Activated naive CD8-positive, alpha-beta T cell treated with anti-CD3 and anti-CD28 coated beads for 36 hours (primary cell): ENCODE results near the gene KIAA1217. TPM values are rescaled to one million over a fixed set of nuclear protein-coding genes. Genes with fewer than 3 reads are reported as not detected.
"Not testable (repeated sequence)": the region's sequence is repeated elsewhere in the genome, so short reads cannot be mapped to it uniquely, and the experiment has no call there.

Experiments
- DNase-seq: peaks from one replicate; pipeline ENCODE4 v3.0.0; 2021
- H3K27ac Mint-ChIP-seq: one replicate; pipeline ENCODE4 v1.8.0; 2022; ENCODE audit warnings: mild to moderate bottlenecking, moderate library complexity, mixed read lengths
- H3K27me3 Mint-ChIP-seq: one replicate; pipeline ENCODE4 v1.8.0; 2022; ENCODE audit warnings: mild to moderate bottlenecking, mixed read lengths
- H3K36me3 Mint-ChIP-seq: one replicate; pipeline ENCODE4 v1.8.0; 2021; ENCODE audit warnings: mild to moderate bottlenecking, mixed read lengths
- H3K4me1 Mint-ChIP-seq: one replicate; pipeline ENCODE4 v1.8.0; 2021; ENCODE audit warnings: mixed read lengths
- H3K4me3 Mint-ChIP-seq: one replicate; pipeline ENCODE4 v1.8.0; 2022; ENCODE audit warnings: mild to moderate bottlenecking, moderate library complexity, mixed read lengths
- H3K9me3 Mint-ChIP-seq: one replicate; pipeline ENCODE4 v1.8.0; 2022; ENCODE audit warnings: mixed read lengths
- total RNA-seq, 2 experiments: library from RNA; stranded (reverse); gene quantifications; one replicate each; pipeline ENCODE4 v1.2.3, GENCODE V29; 2021

KIAA1217 gene
- total RNA-seq, 2 experiments from 2014 or later, result 1.5 to 1.6 TPM

- Mint-ChIP-seq H3K4me3 (no peak overlapping the region), H3K27ac (no peak overlapping the region), H3K27me3 (peaks cover 14% of the 10 kb centered on the region), H3K36me3 (no peaks in the 10 kb centered on the region), H3K9me3 (no peaks in the 10 kb centered on the region), H3K4me1 (no peaks in the 10 kb centered on the region)
- DNase-seq, result no peak
These were observed 270.9 kb downstream of the KIAA1217 start for GRCh38 chr10:24479806-24480205.

- Mint-ChIP-seq H3K9me3 (no peaks in the 10 kb centered on the region), H3K27ac (no peak overlapping the region), H3K4me1 (no peaks in the 10 kb centered on the region), H3K36me3 (no peaks in the 10 kb centered on the region), H3K27me3 (peaks cover 8% of the 10 kb centered on the region), H3K4me3 (no peak overlapping the region)
- no peak for DNase-seq
These were observed 271.5 kb downstream of the KIAA1217 start for GRCh38 chr10:24480447-24480846.

- H3K4me3 Mint-ChIP-seq, result no peak overlapping the region
- no peaks in the 10 kb centered on the region for H3K4me1 Mint-ChIP-seq
- H3K27me3 Mint-ChIP-seq, result peaks cover 12% of the 10 kb centered on the region
- no peak overlapping the region for H3K27ac Mint-ChIP-seq
- DNase-seq, result no peak
- no peaks in the 10 kb centered on the region for H3K9me3 Mint-ChIP-seq
- H3K36me3 Mint-ChIP-seq, result no peaks in the 10 kb centered on the region
These were observed 272.3 kb downstream of the KIAA1217 start for GRCh38 chr10:24481241-24481640.

- H3K9me3 Mint-ChIP-seq, DNase-seq, H3K4me3 Mint-ChIP-seq, H3K27me3 Mint-ChIP-seq, H3K4me1 Mint-ChIP-seq, H3K27ac Mint-ChIP-seq, H3K36me3 Mint-ChIP-seq: not testable (repeated sequence)
These were observed 273.8 kb downstream of the KIAA1217 start for GRCh38 chr10:24482713-24483112.

GRCh38 chr10:24483701-24484100 lies 274.8 kb downstream of the KIAA1217 start:
- no peak overlapping the region for H3K4me3 Mint-ChIP-seq
- peaks cover 10% of the 10 kb centered on the region for H3K27me3 Mint-ChIP-seq
- H3K27ac Mint-ChIP-seq, result no peak overlapping the region
- no peaks in the 10 kb centered on the region for H3K36me3 Mint-ChIP-seq
- no peaks in the 10 kb centered on the region for H3K9me3 Mint-ChIP-seq
- no peak for DNase-seq
- no peaks in the 10 kb centered on the region for H3K4me1 Mint-ChIP-seq

- Mint-ChIP-seq H3K27ac (no peak overlapping the region), H3K36me3 (no peaks in the 10 kb centered on the region), H3K27me3 (peaks cover 13% of the 10 kb centered on the region), H3K4me3 (no peak overlapping the region), H3K9me3 (no peaks in the 10 kb centered on the region), H3K4me1 (no peaks in the 10 kb centered on the region)
- DNase-seq, result no peak
These were observed 275.8 kb downstream of the KIAA1217 start for GRCh38 chr10:24484771-24485170.

GRCh38 chr10:24485304-24485703 lies 276.4 kb downstream of the KIAA1217 start:
- no peak overlapping the region for H3K27ac Mint-ChIP-seq
- peaks cover 13% of the 10 kb centered on the region for H3K27me3 Mint-ChIP-seq
- no peaks in the 10 kb centered on the region for H3K4me1 Mint-ChIP-seq
- H3K36me3 Mint-ChIP-seq, result no peaks in the 10 kb centered on the region
- DNase-seq, result no peak
- H3K4me3 Mint-ChIP-seq, result no peak overlapping the region
- no peaks in the 10 kb centered on the region for H3K9me3 Mint-ChIP-seq

GRCh38 chr10:24488631-24489030 lies 279.7 kb downstream of the KIAA1217 start:
- no peak overlapping the region for H3K27ac Mint-ChIP-seq
- H3K4me1 Mint-ChIP-seq, result no peaks in the 10 kb centered on the region
- peaks cover 11% of the 10 kb centered on the region for H3K27me3 Mint-ChIP-seq
- no peak for DNase-seq
- H3K9me3 Mint-ChIP-seq, result no peaks in the 10 kb centered on the region
- no peak overlapping the region for H3K4me3 Mint-ChIP-seq
- H3K36me3 Mint-ChIP-seq, result no peaks in the 10 kb centered on the region

- Mint-ChIP-seq H3K36me3 (no peaks in the 10 kb centered on the region), H3K27ac (no peak overlapping the region), H3K27me3 (peaks cover 7% of the 10 kb centered on the region), H3K9me3 (no peaks in the 10 kb centered on the region), H3K4me1 (no peaks in the 10 kb centered on the region), H3K4me3 (no peak overlapping the region)
- DNase-seq, result no peak
These were observed 284.2 kb downstream of the KIAA1217 start for GRCh38 chr10:24493165-24493564.

GRCh38 chr10:24494236-24494635 lies 285.3 kb downstream of the KIAA1217 start:
- Mint-ChIP-seq H3K27ac (no peak overlapping the region), H3K36me3 (no peaks in the 10 kb centered on the region), H3K9me3 (no peaks in the 10 kb centered on the region), H3K27me3 (peaks cover 3% of the 10 kb centered on the region), H3K4me1 (no peaks in the 10 kb centered on the region), H3K4me3 (no peak overlapping the region)
- no peak for DNase-seq

- H3K9me3 Mint-ChIP-seq, result no peaks in the 10 kb centered on the region
These were observed 285.8 kb downstream of the KIAA1217 start for GRCh38 chr10:24494777-24495176.

GRCh38 chr10:24495666-24496460 lies 286.9 kb downstream of the KIAA1217 start:
- Mint-ChIP-seq H3K9me3 (no peaks in the 10 kb centered on the region), H3K4me3 (no peak overlapping the region), H3K36me3 (no peaks in the 10 kb centered on the region), H3K27ac (no peak overlapping the region), H3K4me1 (no peaks in the 10 kb centered on the region), H3K27me3 (peaks cover 3% of the 10 kb centered on the region)
- no peak for DNase-seq

More at GRCh38 chr10:24494777-24495176, 285.8 kb downstream of the KIAA1217 start:
- peaks cover 3% of the 10 kb centered on the region for H3K27me3 Mint-ChIP-seq
- H3K4me1 Mint-ChIP-seq, result no peaks in the 10 kb centered on the region
- DNase-seq, result no peak
- H3K27ac Mint-ChIP-seq, result no peak overlapping the region
- H3K36me3 Mint-ChIP-seq, result no peaks in the 10 kb centered on the region
- H3K4me3 Mint-ChIP-seq, result no peak overlapping the region

GRCh38 chr10:24496906-24497305 lies 288.0 kb downstream of the KIAA1217 start:
- H3K9me3 Mint-ChIP-seq, result no peaks in the 10 kb centered on the region
- H3K4me1 Mint-ChIP-seq, result no peaks in the 10 kb centered on the region
- H3K4me3 Mint-ChIP-seq, result no peak overlapping the region
- H3K27ac Mint-ChIP-seq, result no peak overlapping the region
- H3K27me3 Mint-ChIP-seq, result peaks cover 3% of the 10 kb centered on the region
- DNase-seq, result no peak
- no peaks in the 10 kb centered on the region for H3K36me3 Mint-ChIP-seq

- H3K9me3 Mint-ChIP-seq, result no peaks in the 10 kb centered on the region
- H3K4me1 Mint-ChIP-seq, result no peaks in the 10 kb centered on the region
- no peak for DNase-seq
- H3K27ac Mint-ChIP-seq, result no peak overlapping the region
- peaks cover 25% of the 10 kb centered on the region for H3K27me3 Mint-ChIP-seq
- H3K36me3 Mint-ChIP-seq, result no peaks in the 10 kb centered on the region
- no peak overlapping the region for H3K4me3 Mint-ChIP-seq
These were observed 292.2 kb downstream of the KIAA1217 start for GRCh38 chr10:24501056-24501711.

- no peak for DNase-seq
- Mint-ChIP-seq H3K27ac (no peak overlapping the region), H3K4me3 (no peak overlapping the region), H3K9me3 (peaks cover 5% of the 10 kb centered on the region), H3K36me3 (peaks cover 3% of the 10 kb centered on the region), H3K4me1 (no peaks in the 10 kb centered on the region), H3K27me3 (peaks cover 25% of the 10 kb centered on the region)
These were observed 293.1 kb downstream of the KIAA1217 start for GRCh38 chr10:24502006-24502405.
